HG03575 (cell line): ENCODE measurements around the gene APOL1.
"Not testable (repeated sequence)": the region's sequence is repeated elsewhere in the genome, so short reads cannot be mapped to it uniquely, and the experiment has no call there.

Experiments
- ATAC-seq: cut with Tn5 transposase; IDR thresholded peaks from one replicate; pipeline ENCODE4 v1.9.1; 2021; ENCODE audit not compliant: unreplicated experiment, insufficient number of reproducible peaks, low FRiP score; ENCODE audit errors: extremely low read depth

Gene APOL1

GRCh38 chr22:36223504-36223903 is 29.4 kb upstream of the APOL1 start:
- ATAC-seq: no peak

- ATAC-seq: no peak
Observed at GRCh38 chr22:36224245-36224644, 28.7 kb upstream of the APOL1 start.

DNA sequence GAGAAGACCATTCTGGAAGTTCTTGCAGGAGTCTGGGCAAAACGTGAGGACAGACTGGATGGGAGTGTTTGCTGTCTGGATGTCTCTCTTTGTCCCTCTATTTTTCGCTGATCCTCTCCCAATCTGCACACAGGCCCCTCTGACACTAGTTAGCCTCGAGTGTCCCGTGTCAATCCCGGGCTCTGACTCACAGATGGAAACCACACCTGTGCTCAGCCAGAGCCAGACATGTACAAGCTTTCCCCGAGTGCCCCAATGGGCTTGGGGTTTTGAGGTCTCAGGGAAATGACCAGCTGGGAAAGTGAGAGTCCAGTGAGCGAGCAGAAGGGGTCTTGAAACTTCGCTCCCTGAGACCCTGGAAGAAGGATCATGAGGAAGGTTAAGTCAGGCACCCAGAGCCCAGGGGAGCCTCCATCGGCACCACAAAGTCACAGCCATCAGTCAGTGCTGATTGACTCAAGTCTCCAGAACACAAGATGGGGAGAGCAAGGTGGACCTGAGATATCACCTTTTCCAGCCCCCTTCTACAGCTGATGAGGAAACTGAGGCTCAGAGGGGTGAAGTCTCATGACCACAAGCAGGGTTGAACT is 27.5 kb upstream of the APOL1 start:
- ATAC-seq: no peak

- ATAC-seq: no peak
Observed at GRCh38 chr22:36226189-36226588, 26.7 kb upstream of the APOL1 start.

GRCh38 chr22:36227396-36227795 is 25.5 kb upstream of the APOL1 start:
- ATAC-seq: no peak

DNA sequence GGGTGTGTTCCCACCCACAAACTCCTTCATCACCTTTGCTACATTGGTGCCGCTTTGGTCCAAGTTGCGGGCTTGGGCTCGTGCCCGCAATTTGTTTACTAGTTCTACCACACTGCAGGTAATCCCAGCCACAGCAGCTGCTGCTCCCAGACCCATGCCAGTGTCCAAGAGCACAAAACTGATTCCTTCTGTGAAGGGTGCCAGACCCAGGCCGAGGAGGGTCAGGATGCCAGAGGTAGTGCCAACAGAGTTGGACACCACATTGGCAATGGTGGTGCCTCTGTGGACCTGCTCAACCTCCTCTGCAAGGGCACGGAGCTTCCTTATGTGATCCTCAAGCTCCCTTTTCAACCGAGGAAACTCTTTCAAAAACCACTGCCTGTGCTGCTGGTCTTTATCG is 25.1 kb upstream of the APOL1 start:
- no peak for ATAC-seq

GRCh38 chr22:36228369-36228768 is 24.6 kb upstream of the APOL1 start:
- ATAC-seq: not testable (repeated sequence)

- ATAC-seq: no peak
Observed at GRCh38 chr22:36228944-36229343, 24.0 kb upstream of the APOL1 start.

DNA sequence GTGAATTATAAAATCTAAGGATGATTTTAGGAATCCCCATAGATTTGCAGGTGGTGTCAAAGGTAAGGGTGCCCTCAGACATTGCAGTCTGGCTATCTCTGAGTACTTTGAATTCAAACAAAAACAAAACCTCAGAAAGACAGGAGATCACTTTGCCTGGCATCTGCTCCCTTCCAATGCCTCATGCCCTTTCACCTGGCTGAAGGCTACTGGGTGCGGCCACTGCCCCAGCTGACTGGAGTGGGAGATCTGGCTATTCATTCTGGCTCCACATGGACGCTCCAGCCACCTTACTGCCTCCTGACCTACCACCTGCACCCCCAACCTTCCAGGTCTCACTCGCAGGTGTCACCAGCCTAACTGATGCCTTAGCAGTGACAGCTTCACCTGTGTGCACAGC is 23.3 kb upstream of the APOL1 start:
- not testable (repeated sequence) for ATAC-seq

- not testable (repeated sequence) for ATAC-seq
Observed at GRCh38 chr22:36231051-36231450, 21.9 kb upstream of the APOL1 start.

DNA sequence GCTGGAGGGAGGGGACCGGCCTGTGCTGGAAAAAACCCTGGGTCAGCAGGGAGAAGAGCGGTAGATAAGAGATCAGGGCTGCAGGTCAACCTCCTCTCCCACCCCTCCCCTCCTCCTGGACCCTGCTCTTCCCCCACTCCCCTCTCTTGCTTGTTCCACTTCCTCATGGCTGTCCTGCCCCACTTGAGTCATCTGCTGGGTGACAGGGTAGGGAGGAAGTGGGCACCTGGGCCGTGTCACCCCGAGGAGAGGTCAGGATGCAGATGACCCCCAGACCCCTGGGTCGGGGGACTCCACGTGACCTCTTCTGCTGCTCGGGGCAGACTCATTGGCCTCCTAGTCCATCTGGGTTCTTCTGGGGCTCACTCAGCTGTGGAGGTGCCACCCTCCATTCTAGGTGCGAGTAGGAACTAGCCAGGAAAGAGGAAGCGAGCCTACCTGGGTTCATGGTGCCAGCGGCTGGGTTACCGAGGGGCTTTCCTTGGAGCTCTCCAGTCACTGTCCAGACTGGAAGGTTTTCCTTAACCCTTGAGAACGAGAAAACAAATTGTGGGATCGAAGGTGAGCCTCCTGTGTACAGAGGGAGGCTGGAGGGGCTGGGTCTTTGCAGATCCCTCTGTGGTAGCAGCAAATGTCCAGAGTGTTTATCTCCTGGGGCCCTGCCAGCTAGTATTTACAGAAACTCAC is 20.1 kb upstream of the APOL1 start:
- ATAC-seq: no peak

- ATAC-seq: no peak
Observed at GRCh38 chr22:36233796-36234195, 19.1 kb upstream of the APOL1 start.

GRCh38 chr22:36234213-36234612 is 18.7 kb upstream of the APOL1 start:
- no peak for ATAC-seq

GRCh38 chr22:36234919-36235318 is 18.0 kb upstream of the APOL1 start:
- ATAC-seq: no peak

DNA sequence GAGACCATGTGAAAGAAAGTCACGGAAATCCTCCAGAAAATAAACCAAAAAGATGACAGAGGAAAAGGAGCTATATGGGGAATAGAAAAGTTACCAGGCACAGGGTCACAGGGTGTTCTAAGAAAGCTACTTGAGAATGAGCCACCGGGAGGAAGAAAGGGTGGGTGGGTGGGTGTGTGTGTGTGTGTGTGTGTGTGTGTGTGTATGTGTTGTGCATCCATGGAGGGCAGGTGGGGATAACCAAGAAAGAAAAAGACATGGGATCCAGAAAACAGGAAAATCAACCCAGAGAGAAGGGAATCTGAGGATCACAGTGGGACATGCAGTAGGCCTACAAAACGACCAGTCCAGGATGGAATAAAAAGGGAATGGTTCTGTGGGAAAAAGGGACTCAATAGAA is 17.3 kb upstream of the APOL1 start:
- no peak for ATAC-seq

DNA sequence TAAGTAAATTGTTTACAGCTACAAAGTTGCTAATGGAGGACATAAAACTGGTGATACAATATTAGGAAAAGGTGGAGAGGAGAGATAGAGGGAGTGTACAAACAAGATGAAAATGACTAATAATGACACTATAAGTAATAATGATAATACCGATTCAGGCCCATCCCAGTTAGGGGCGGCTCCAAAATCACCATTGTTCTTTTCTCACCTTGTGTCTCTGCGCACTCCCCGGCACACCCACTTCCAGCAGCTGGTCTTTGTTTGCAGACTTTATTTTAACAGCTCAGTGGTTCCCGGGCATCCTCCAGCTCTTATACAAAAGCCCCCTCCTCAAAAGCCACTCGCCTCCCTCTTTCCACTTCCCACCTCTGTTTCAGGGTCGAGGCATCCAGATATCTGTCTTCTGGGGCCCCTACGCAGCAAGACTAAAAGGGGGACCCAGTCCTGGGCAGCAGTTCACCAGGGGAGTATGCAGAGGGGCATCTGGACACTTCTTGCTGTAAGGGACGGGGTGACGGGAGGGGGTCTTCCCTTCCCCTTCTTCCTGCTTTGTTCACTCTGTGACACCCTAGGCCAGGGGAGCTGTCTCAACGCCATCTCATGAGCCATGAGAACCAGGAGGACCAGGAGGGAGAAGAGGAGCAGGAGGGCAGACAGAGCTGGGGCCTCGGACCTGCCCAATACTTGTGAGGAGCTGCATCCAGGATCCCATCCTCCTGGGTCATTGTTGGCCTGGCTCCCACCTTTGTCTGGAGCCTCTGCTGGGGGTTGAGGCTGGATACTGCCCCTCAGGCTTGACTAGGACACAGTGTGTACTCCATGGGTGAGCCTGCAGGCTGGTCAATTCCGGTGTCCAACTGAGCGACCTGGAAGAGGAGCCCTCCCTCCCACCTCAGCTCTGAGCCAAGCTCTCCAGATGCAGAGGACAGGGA is 16.3 kb upstream of the APOL1 start:
- ATAC-seq: no peak

DNA sequence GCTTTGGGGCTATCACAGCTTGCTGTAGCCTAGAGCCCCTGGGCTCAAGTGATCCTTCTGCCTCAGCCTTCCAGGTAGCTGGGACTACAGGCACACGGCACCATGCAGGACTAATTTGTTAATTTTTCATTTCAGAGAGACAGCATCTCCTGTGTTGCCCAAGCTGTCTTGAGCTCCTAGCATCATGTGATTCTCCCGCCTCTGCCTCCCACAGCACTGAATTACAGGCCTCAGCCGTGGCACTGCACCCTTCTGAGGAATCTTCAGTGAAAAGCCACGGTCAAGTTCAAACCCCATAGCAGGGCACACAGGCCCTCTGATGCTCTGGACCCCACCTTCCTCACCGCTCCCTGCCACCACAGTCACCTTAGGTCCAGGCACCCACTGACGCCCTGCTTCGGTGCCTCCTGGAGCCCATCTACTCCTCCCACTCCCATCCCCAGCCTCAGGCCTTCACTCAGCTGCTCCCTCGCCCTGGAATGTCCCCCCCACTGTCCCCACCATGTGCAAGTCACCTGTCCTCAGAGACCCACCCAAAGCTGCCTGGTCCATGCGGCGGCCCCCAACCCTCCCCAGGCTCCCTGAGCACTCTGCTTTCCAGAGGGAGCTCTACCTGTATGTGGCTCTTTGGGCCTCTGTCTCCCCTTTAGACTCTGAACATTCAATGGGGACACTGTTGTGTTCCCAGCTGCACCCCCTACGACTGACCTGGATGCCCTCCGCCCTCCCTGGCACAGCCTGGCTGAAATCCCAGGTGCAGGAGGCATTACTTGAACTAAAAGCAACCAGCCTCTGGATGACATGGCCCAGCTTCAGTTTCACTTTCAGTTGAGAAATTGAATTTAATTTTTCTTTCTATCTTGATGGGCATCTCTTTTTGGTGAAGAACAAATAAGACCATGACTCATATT is 15.2 kb upstream of the APOL1 start:
- no peak for ATAC-seq

- no peak for ATAC-seq
Observed at GRCh38 chr22:36238373-36239149, 14.4 kb upstream of the APOL1 start.

GRCh38 chr22:36239150-36239400 is 13.9 kb upstream of the APOL1 start:
- no peak for ATAC-seq
